Activated T-cell treated with anti-CD3 and anti-CD28 coated beads for 24 hours (primary cell): ENCODE measurements around the gene CYP21A2.
A peak's percentile ranks its signal among the peaks of the same experiment; 100 is the strongest.
"Not testable (repeated sequence)": the region's sequence is repeated elsewhere in the genome, so short reads cannot be mapped to it uniquely, and the experiment has no call there.

ENCODE experiments used
- DNase-seq: peaks from one replicate; pipeline ENCODE4 v3.0.0-alpha.2; 2020; ENCODE audit warnings: low read depth

Gene CYP21A2

GRCh38 chr6:32035283-32036013 is 2.8 kb upstream of the CYP21A2 start:
- not testable (repeated sequence) for DNase-seq

DNA sequence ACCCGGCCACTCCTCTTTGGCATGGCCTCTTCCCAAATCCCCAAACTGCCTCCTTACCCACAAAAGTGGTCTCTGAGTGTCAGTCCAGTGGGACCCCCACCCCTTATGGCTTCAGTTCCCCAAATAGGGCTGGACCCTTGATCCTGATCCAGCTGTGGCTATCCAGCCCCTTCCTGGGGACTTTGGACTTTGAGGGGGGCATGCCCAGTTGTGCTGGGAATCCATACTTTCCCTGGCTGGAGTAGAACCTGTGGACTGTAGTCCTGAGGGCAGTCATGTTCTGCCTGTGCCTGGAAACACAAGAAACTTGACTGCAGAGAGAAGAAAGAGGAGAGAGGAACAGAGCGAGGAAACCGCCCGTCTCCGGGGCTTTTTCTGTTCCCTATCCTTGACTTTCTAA is 1.1 kb upstream of the CYP21A2 start:
- not testable (repeated sequence) for DNase-seq

DNA sequence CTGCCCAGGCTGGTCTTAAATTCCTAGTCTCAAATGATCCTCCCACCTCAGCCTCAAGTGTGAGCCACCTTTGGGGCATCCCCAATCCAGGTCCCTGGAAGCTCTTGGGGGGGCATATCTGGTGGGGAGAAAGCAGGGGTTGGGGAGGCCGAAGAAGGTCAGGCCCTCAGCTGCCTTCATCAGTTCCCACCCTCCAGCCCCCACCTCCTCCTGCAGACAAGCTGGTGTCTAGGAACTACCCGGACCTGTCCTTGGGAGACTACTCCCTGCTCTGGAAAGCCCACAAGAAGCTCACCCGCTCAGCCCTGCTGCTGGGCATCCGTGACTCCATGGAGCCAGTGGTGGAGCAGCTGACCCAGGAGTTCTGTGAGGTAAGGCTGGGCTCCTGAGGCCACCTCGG is 663 bp downstream of the CYP21A2 start:
- DNase-seq, result not testable (repeated sequence)

- DNase-seq, result not testable (repeated sequence)
Measured at GRCh38 chr6:32039321-32040274, 1.4 kb downstream of the CYP21A2 start.

DNA sequence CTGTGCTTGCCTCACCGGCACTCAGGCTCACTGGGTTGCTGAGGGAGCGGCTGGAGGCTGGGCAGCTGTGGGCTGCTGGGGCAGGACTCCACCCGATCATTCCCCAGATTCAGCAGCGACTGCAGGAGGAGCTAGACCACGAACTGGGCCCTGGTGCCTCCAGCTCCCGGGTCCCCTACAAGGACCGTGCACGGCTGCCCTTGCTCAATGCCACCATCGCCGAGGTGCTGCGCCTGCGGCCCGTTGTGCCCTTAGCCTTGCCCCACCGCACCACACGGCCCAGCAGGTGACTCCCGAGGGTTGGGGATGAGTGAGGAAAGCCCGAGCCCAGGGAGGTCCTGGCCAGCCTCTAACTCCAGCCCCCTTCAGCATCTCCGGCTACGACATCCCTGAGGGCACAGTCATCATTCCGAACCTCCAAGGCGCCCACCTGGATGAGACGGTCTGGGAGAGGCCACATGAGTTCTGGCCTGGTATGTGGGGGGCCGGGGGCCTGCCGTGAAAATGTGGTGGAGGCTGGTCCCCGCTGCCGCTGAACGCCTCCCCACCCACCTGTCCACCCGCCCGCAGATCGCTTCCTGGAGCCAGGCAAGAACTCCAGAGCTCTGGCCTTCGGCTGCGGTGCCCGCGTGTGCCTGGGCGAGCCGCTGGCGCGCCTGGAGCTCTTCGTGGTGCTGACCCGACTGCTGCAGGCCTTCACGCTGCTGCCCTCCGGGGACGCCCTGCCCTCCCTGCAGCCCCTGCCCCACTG is 2.3 kb downstream of the CYP21A2 start:
- DNase-seq, result not testable (repeated sequence)

DNA sequence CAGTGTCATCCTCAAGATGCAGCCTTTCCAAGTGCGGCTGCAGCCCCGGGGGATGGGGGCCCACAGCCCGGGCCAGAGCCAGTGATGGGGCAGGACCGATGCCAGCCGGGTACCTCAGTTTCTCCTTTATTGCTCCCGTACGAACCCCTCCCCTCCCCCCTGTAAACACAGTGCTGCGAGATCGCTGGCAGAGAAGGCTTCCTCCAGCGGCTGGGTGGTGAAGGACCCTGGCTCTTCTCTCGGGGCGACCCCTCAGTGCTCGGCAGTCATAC is 2.8 kb downstream of the CYP21A2 start:
- DNase-seq, result not testable (repeated sequence)

DNA sequence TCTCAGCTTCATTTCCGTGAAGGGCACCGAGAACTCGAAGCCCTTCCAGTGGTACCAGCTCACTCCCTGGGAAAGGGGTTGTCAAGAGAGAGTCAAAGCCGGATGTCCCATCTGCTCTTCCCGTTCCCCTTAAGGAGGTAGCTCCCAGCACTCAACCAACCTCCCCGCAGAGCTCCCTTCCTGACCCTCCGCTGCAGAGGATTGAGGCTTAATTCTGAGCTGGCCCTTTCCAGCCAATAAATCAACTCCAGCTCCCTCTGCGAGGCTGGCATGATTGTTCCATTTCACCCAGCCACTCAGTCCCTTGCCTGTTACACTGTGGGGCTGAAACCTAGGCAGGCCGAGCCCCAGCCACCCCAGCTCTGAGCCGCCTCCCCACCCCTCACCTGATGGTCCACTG is 3.2 kb downstream of the CYP21A2 start:
- not testable (repeated sequence) for DNase-seq

DNA sequence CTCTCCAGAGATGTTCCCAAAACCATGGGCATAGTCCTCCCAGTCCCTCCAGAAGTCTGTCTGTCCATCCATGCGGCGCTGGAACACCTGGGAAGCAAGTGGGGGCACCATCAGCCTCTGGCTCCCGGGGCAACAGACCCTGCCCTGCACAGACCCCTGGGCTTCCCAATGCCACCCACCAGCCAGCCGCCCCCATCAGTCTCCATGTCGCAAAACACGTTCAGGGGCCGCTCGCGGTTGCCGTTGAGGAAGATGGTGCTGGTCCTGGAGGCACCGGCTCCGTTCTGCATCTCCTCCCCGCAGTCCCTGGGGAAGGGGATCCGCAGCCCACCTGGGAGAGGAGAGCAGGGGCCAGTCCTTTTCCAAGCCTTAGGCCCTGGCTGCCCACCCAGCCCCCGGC is 4.1 kb downstream of the CYP21A2 start:
- not testable (repeated sequence) for DNase-seq

DNA sequence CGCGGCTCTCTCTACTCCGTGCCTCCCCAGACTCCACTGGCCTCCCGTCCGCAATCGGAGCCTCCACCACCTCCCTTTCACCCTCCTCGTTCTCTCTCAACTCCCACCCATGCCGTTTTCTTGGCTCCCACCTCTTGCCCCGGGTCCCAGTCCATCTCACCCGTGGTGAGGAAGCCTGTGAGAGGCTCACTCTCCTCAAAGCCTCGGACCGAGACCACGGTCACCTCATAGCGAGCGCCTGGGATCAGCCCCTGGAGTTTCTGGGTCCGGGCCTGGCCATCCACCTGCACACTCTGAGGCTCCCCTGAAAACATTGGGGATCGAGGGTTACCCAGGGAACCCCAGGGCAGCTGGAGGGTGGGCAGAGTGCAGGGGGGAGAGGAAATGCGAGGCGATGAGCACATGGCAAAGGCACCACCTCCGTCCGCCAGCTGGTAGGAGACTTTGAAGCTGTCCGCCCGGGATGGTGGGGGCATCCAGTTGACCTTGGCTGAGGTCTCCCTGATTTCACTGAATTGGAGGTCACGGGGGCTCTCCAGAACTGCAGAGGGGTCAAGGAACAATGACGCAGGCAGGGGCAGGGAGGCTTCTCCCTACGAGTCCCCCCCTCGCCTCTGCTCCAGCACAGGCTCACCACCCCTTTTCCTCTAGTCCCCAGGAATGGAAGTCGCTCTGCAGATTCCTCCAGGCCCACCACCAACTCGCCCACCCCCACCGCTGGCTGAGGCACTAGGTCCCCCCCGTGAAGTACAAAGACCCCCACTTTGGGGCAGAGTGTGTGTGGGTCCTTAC is 5.6 kb downstream of the CYP21A2 start:
- not testable (repeated sequence) for DNase-seq

- DNase-seq, result not testable (repeated sequence)
Measured at GRCh38 chr6:32044916-32045315, 6.7 kb downstream of the CYP21A2 start.

DNA sequence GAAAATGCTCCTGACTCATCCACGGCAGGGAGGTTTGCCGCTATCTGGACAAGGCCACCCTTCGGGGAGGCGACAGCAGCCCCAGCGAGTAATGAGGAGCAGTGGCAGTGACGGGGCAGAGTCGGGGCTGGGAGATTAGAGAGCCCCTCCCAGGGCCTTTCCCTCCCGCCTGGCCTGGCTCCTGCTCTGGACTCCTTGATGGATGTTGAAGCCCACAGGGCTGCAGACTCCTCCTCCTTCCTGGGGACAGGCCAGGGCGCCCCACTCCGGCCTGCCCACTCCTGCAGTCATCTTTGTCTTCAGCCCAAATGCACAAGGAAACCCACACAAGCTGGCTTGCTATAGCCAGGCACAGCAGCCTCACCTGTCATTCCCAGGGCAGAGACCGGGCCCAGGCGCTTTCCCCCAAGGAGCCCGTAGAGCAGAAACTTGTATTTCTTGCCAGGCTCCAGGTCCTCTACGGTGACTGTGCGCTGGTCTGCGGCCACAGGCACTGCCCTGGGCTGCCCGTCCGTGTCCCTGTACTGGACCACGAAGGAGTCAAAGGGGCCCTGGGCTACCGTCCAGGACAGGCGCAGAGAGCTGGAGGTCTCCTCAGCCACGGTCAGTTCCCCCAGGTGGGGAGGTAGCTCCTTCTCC is 7.7 kb downstream of the CYP21A2 start:
- no peak for DNase-seq

- no peak for DNase-seq
Measured at GRCh38 chr6:32046450-32047083, 8.4 kb downstream of the CYP21A2 start.

- DNase-seq, result no peak
Measured at GRCh38 chr6:32047084-32047478, 8.9 kb downstream of the CYP21A2 start.

GRCh38 chr6:32047539-32047854 is 9.3 kb downstream of the CYP21A2 start:
- no peak for DNase-seq

DNA sequence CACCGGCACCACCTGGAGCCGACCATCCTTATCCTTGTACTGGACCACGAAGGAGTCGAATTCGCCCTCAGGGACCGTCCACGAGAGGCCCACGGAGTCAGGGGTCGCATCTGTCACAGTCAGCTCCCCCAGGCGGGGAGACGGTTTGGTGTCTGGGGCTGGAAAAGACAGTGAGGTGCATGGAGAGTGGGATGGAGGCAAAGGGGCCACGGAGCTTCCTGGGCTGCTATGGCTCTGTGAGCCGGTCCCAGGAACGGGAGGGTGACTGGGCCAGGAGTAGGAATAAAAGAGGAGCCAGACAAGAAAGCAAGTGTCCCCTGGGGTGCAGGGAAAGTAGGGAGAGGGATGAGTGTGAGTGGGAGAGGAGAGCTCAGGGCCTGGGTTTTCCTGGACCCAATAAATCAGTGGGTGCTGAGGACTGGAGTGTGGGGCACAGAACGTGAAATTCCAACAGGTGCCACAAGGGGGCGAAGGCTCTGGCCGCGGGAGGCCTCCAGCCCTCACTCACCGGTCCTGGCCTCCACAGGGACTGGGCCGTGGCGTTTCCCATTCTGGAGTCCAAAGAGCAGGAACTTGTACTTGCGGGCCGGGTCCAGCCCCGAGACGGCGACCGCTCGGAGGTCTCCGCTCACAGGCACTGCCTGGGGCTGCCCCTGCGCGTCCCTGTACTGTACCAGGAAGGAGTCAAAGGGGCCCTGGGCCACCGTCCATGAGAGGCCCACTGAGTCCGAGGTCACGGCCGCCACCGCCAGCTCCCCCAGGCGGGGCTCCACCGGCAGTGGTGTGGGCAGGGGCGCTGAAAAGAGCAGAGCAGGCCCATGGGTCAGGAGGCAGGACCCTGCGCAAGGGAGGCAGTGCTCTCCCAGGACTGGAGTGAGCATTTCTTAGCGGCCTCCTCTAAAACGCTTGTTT is 9.9 kb downstream of the CYP21A2 start:
- peak; percentile 51 for DNase-seq

- not testable (repeated sequence) for DNase-seq
Measured at GRCh38 chr6:32049149-32049548, 10.9 kb downstream of the CYP21A2 start.

DNA sequence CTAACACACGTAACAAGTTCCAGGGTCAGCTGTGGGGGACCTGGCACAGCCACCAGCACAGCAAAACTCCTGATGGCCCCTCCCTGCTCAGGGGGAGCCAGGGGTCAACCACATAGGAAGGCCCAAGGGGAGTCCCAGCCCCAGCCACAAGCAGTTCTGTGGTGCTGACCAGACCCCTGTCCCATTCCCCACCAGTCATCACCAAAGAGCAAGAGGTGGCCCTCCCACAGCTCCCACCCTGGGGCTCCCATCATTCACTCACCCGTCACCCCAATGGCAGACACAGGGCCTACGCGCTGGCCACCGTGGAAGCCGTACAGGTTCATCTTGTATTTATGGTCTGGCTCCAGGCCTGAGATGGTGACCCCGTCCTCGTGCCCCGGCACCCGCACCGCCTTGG is 11.5 kb downstream of the CYP21A2 start:
- not testable (repeated sequence) for DNase-seq

GRCh38 chr6:32050562-32050961 is 12.3 kb downstream of the CYP21A2 start:
- DNase-seq, result no peak

- DNase-seq, result not testable (repeated sequence)
Measured at GRCh38 chr6:32052626-32053025, 14.4 kb downstream of the CYP21A2 start.

GRCh38 chr6:32053314-32053713 is 15.1 kb downstream of the CYP21A2 start:
- not testable (repeated sequence) for DNase-seq
